Vagina (tissue), 2 donors: Measurements from ENCODE around the gene CALD1.

Experiments used
- CTCF ChIP-seq, 3 experiments: fragments of 450-650 bp in 2 of 3; fragments of 200-600 bp in 1 of 3; sonication (generic) in 1 of 3; IDR thresholded peaks; one replicate each; pipeline ENCODE4 v1.5.1; 2017 to 2019; ENCODE audit warnings: antibody characterized with exemption in 3 of 3, mild to moderate bottlenecking in 2 of 3, moderate library complexity in 2 of 3
- POLR2A ChIP-seq, 2 donors: fragments of 450-650 bp; IDR thresholded peaks; one replicate each; pipeline ENCODE4 v1.6.1; 2017; ENCODE audit warnings: antibody characterized with exemption in 2 of 2, mild to moderate bottlenecking in 2 of 2, moderate library complexity in 2 of 2
- POLR2AphosphoS5 ChIP-seq, 2 donors: sonication (generic); formaldehyde crosslinking; IDR thresholded peaks; one replicate each; pipeline ENCODE4 v1.9.0; 2017; ENCODE audit warnings: antibody characterized with exemption in 2 of 2, mild to moderate bottlenecking in 2 of 2, low read depth in 1 of 2; ENCODE audit not compliant: insufficient read depth in 1 of 2

DNA sequence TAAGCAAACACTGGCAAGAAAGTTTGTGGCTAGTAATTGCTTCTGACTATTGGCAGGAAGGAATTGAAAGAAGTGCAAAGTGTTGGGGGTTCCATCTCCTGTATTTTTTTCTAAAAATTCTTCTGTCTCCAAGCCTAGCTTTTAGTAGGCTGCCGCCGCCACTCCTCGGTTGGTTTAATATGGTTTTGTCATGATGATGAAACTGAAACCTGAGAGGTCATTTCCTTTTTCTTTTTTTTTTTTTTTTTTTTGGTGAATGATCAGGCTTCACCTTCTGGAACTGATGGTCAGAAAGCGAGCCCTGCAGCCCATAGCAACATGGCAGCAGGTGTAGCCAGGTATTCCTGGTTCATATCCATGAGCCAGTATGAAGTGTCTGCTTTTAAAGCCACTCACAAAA, 131.5 kb downstream of the CALD1 start:
- no peak for TF ChIP-seq CTCF (IDR thresholded peaks at IDR 0.05)
- TF ChIP-seq POLR2AphosphoS5 (IDR thresholded peaks at IDR 0.05; ENCODE audit: insufficient read depth in 1 of 2, low read depth in 1 of 2), result no peak
- no peak for TF ChIP-seq POLR2A (IDR thresholded peaks at IDR 0.05)
